ENCODE data around the gene HOXD11.

GRCh38 chr2:176085120-176085788 is 21.8 kb upstream of the HOXD11 start:
- no peak for TF ChIP-seq EP300 (IDR thresholded peaks at IDR 0.05)
- TF ChIP-seq CTCF (IDR thresholded peaks at IDR 0.05), result no peak
- no peak for TF ChIP-seq POLR2A (IDR thresholded peaks at IDR 0.05)
